Thyroid gland (tissue), 4 donors: ENCODE data around the gene SLC17A9.

ENCODE experiments used
- CTCF ChIP-seq, 6 experiments: fragments of 200-600 bp in 3 of 6; fragments of 450-650 bp in 3 of 6; sonication (generic) in 3 of 6; IDR thresholded peaks; one replicate each; pipeline ENCODE4 v1.5.1; 2016 to 2019; ENCODE audit warnings: antibody characterized with exemption in 6 of 6, mild to moderate bottlenecking in 2 of 6, inconsistent platforms in 1 of 6, moderate library complexity in 1 of 6
- POLR2A ChIP-seq, 2 donors: fragments of 450-650 bp; IDR thresholded peaks; one replicate each; pipeline ENCODE4 v1.6.1; 2017; ENCODE audit warnings: antibody characterized with exemption in 2 of 2, mild to moderate bottlenecking in 2 of 2, moderate library complexity in 1 of 2

DNA sequence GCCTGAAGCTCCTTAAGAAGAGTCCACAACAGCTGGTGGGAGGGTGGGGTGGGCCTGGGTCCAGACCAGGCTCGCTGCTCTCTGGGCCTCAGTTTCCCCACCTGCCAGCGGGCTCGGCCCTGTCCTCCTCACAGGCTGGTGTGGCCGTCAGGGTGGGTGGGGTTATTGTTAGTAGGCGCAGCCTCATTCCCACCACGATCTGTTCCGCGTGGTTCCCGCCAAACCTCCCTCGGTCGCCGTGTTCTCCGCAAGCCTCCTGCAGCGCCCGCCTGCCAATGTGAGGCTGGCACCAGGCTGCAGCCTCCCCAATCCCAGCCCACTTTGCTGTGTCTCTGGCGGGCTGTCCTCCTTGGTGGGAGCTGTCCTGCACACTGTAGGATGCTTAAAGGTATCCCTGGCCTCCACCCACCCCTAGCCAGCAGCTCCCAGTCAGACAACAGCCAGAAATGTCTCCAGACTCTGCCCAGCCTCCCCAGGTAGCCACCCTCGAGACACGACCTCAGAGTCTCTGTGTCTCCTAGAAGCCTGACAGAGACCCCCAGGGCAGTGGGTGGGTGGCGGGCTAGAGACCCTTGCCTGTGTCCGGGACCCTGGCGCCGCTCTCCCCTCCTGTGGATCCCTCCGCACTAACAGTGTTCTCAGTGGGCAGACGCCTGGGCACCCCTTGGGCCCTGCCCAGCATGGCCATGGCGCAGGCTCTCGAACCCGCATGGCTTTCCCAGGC lies 15.3 kb downstream of the SLC17A9 start:
- no peak for TF ChIP-seq CTCF (IDR thresholded peaks at IDR 0.05)
- no peak for TF ChIP-seq POLR2A (IDR thresholded peaks at IDR 0.05)
